ENCODE results near the gene CGGBP1.

The CGGBP1 gene

DNA sequence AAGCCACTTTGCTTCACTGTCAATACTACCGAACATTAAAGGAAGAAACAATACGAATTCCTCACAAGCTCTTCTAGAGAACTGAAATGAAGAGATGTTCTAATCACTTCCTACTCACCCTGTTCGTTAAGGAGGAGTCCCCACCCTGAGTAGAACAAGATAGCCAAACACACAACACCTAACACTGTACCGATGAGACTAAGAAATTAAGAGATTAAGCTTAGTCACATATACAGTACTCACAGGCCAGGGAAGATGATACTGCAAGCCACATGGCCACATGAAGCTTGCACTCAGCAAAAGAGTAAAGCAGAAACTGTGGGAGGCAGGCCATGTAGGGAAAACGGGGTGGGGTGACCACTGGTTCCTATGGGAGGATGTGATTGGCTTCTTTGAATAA is 48.0 kb downstream of the CGGBP1 start:
- Histone ChIP-seq H3K9me2 (replicated peaks; ENCODE audit: control insufficient read depth, low read length) (no peaks in the 10 kb centered on the region), H3K4me2 (ENCODE audit: low read length) (no peak overlapping the region), H3K9me3 (ENCODE audit: control insufficient read depth, insufficient read depth, low read length) (no peaks in the 10 kb centered on the region), H3F3A (ENCODE audit: control insufficient read depth, insufficient read depth) (no peaks in the 10 kb centered on the region), H3K36me3 (ENCODE audit: control insufficient read depth, low read length) (no peaks in the 10 kb centered on the region), H3K27ac (ENCODE audit: low read depth, low read length) (no peak overlapping the region), H3K79me2 (ENCODE audit: control insufficient read depth, low read length) (no peaks in the 10 kb centered on the region), H3K4me3 (ENCODE audit: low read length) (no peak overlapping the region), H3K27me3 (ENCODE audit: control insufficient read depth, low read length) (no peaks in the 10 kb centered on the region), H4K20me1 (ENCODE audit: control insufficient read depth, insufficient read depth, low read depth, low read length) (no peaks in the 10 kb centered on the region), H3K4me1 (ENCODE audit: control insufficient read depth, low read length) (peaks cover 29% of the 10 kb centered on the region)
- TF ChIP-seq CTCF (IDR thresholded peaks at IDR 0.05; ENCODE audit: low read depth, low read length, poor library complexity, severe bottlenecking) (no peak), EZH2phosphoT487 (IDR thresholded peaks at IDR 0.05; ENCODE audit: borderline replicate concordance, low read length) (no peak)

DNA sequence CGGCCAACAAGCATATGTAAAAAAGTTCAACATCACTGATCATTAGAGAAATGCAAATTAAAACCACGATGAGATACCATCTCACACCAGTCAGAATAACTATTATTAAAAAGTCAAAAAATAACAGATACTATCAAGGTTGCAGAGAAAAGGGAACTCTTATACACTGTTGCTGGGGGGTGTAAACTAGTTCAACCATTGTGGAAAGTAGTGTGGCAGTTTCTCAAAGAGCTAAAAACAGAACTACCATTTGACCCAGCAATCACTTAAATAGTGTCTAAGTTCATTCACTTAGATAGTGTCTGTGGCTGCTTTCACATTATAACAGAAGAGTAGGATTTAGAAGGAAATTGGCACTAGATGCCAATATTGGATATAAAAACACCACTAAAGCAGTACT is 49.7 kb downstream of the CGGBP1 start:
- TF ChIP-seq CTCF (IDR thresholded peaks at IDR 0.05; ENCODE audit: low read depth, low read length, poor library complexity, severe bottlenecking) (no peak), EZH2phosphoT487 (IDR thresholded peaks at IDR 0.05; ENCODE audit: borderline replicate concordance, low read length) (no peak)
- no peaks in the 10 kb centered on the region for H4K20me1 ChIP-seq (ENCODE audit: control insufficient read depth, insufficient read depth, low read depth, low read length)
- H3K4me1 ChIP-seq (ENCODE audit: control insufficient read depth, low read length) = peaks cover 41% of the 10 kb centered on the region
- no peaks in the 10 kb centered on the region for H3K9me2 ChIP-seq (replicated peaks; ENCODE audit: control insufficient read depth, low read length)
- H3K79me2 ChIP-seq (ENCODE audit: control insufficient read depth, low read length) = no peaks in the 10 kb centered on the region
- H3K36me3 ChIP-seq (ENCODE audit: control insufficient read depth, low read length) = no peaks in the 10 kb centered on the region
- H3K4me3 ChIP-seq (ENCODE audit: low read length) = no peak overlapping the region
- peak overlapping the region; percentile 25; the same call in 1 of the 2 replicates for H3K27ac ChIP-seq (ENCODE audit: low read depth, low read length)
- H3K4me2 ChIP-seq (ENCODE audit: low read length) = peak overlapping the region; percentile 37; the same call in 1 of the 2 replicates
- H3K27me3 ChIP-seq (ENCODE audit: control insufficient read depth, low read length) = no peaks in the 10 kb centered on the region
- no peaks in the 10 kb centered on the region for H3K9me3 ChIP-seq (ENCODE audit: control insufficient read depth, insufficient read depth, low read length)
- H3F3A ChIP-seq (ENCODE audit: control insufficient read depth, insufficient read depth) = no peaks in the 10 kb centered on the region

- no peaks in the 10 kb centered on the region for H3K79me2 ChIP-seq (ENCODE audit: control insufficient read depth, low read length)
- H3K4me3 ChIP-seq (ENCODE audit: low read length) = no peak overlapping the region
- H3K27me3 ChIP-seq (ENCODE audit: control insufficient read depth, low read length) = no peaks in the 10 kb centered on the region
- no peaks in the 10 kb centered on the region for H3F3A ChIP-seq (ENCODE audit: control insufficient read depth, insufficient read depth)
- H3K9me2 ChIP-seq (replicated peaks; ENCODE audit: control insufficient read depth, low read length) = no peaks in the 10 kb centered on the region
- peaks cover 41% of the 10 kb centered on the region for H3K4me1 ChIP-seq (ENCODE audit: control insufficient read depth, low read length)
- H3K27ac ChIP-seq (ENCODE audit: low read depth, low read length) = no peak overlapping the region
- H3K36me3 ChIP-seq (ENCODE audit: control insufficient read depth, low read length) = no peaks in the 10 kb centered on the region
- TF ChIP-seq CTCF (IDR thresholded peaks at IDR 0.05; ENCODE audit: low read depth, low read length, poor library complexity, severe bottlenecking) = peak; percentile 59
- no peak for TF ChIP-seq EZH2phosphoT487 (IDR thresholded peaks at IDR 0.05; ENCODE audit: borderline replicate concordance, low read length)
- H4K20me1 ChIP-seq (ENCODE audit: control insufficient read depth, insufficient read depth, low read depth, low read length) = no peaks in the 10 kb centered on the region
- H3K9me3 ChIP-seq (ENCODE audit: control insufficient read depth, insufficient read depth, low read length) = no peaks in the 10 kb centered on the region
- H3K4me2 ChIP-seq (ENCODE audit: low read length) = 0 out of 2 replicates have a peak overlapping the region, but pooled peaks have one; percentile 7
These were observed 53.7 kb downstream of the CGGBP1 start for GRCh38 chr3:88005066-88005465.
